HEK293 (cell line): ENCODE results near the gene GRIK4.

ENCODE experiments used
- KLF9 ChIP-seq: fragments of 450-650 bp; formaldehyde crosslinking; IDR thresholded peaks from 2 replicates; pipeline ENCODE4 v1.5.1; 2016; ENCODE audit warnings: missing biosample characterization, missing genetic modification characterization, low read depth
- REST ChIP-seq: fragments of 450-650 bp; formaldehyde crosslinking; IDR thresholded peaks from 2 replicates; pipeline ENCODE4 v1.5.1; 2016; ENCODE audit warnings: missing biosample characterization, missing genetic modification characterization
- ZEB2 ChIP-seq: fragments of 450-650 bp; formaldehyde crosslinking; IDR thresholded peaks from 2 replicates; pipeline ENCODE4 v1.5.1; 2016; ENCODE audit warnings: missing biosample characterization, missing genetic modification characterization
- ZNF146 ChIP-seq: fragments of 450-650 bp; formaldehyde crosslinking; IDR thresholded peaks from 2 replicates; pipeline ENCODE4 v1.5.1; 2016; ENCODE audit warnings: missing biosample characterization, missing genetic modification characterization
- ZNF350 ChIP-seq: fragments of 450-650 bp; formaldehyde crosslinking; IDR thresholded peaks from 2 replicates; pipeline ENCODE4 v1.5.0; 2017; ENCODE audit warnings: missing biosample characterization, mild to moderate bottlenecking, missing genetic modification characterization
- ZNF837 ChIP-seq: fragments of 450-650 bp; formaldehyde crosslinking; IDR thresholded peaks from 2 replicates; pipeline ENCODE4 v1.5.1; 2016; ENCODE audit warnings: missing biosample characterization, missing genetic modification characterization
- TF ChIP-seq, protein P1 (sequence below): fragments of 450-650 bp; formaldehyde crosslinking; IDR thresholded peaks from 2 replicates; pipeline ENCODE4 v1.5.1; 2016; ENCODE audit warnings: missing biosample characterization, missing genetic modification characterization
- TF ChIP-seq, protein P2 (sequence below): fragments of 450-650 bp; formaldehyde crosslinking; IDR thresholded peaks from 2 replicates; pipeline ENCODE4 v1.5.1; 2016; ENCODE audit warnings: missing biosample characterization, missing genetic modification characterization

- TF ChIP-seq, protein P1, sequence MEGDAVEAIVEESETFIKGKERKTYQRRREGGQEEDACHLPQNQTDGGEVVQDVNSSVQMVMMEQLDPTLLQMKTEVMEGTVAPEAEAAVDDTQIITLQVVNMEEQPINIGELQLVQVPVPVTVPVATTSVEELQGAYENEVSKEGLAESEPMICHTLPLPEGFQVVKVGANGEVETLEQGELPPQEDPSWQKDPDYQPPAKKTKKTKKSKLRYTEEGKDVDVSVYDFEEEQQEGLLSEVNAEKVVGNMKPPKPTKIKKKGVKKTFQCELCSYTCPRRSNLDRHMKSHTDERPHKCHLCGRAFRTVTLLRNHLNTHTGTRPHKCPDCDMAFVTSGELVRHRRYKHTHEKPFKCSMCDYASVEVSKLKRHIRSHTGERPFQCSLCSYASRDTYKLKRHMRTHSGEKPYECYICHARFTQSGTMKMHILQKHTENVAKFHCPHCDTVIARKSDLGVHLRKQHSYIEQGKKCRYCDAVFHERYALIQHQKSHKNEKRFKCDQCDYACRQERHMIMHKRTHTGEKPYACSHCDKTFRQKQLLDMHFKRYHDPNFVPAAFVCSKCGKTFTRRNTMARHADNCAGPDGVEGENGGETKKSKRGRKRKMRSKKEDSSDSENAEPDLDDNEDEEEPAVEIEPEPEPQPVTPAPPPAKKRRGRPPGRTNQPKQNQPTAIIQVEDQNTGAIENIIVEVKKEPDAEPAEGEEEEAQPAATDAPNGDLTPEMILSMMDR: no peak
- TF ChIP-seq ZNF350 (tag by site-specific recombination): no peak
- TF ChIP-seq, protein P2, sequence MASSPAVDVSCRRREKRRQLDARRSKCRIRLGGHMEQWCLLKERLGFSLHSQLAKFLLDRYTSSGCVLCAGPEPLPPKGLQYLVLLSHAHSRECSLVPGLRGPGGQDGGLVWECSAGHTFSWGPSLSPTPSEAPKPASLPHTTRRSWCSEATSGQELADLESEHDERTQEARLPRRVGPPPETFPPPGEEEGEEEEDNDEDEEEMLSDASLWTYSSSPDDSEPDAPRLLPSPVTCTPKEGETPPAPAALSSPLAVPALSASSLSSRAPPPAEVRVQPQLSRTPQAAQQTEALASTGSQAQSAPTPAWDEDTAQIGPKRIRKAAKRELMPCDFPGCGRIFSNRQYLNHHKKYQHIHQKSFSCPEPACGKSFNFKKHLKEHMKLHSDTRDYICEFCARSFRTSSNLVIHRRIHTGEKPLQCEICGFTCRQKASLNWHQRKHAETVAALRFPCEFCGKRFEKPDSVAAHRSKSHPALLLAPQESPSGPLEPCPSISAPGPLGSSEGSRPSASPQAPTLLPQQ (tag by site-specific recombination): no peak
- no peak for TF ChIP-seq KLF9 (tag by site-specific recombination)
- TF ChIP-seq ZNF837: no peak
- TF ChIP-seq REST (tag by site-specific recombination): no peak
- TF ChIP-seq ZNF146 (tag by site-specific recombination): no peak
- no peak for TF ChIP-seq ZEB2 (tag by site-specific recombination)
Observed at GRCh38 chr11:120667281-120667680, 155.7 kb downstream of the GRIK4 start.
